Measurements from ENCODE around the gene REP15. TPM values are rescaled to one million over a fixed set of nuclear protein-coding genes. Genes with fewer than 3 reads are reported as not detected.
"Not testable (repeated sequence)": the region's sequence is repeated elsewhere in the genome, so short reads cannot be mapped to it uniquely, and the experiment has no call there.

Gene REP15
- total RNA-seq, 2 experiments from 2014 or later: 0.25 to 0.37 TPM

DNA sequence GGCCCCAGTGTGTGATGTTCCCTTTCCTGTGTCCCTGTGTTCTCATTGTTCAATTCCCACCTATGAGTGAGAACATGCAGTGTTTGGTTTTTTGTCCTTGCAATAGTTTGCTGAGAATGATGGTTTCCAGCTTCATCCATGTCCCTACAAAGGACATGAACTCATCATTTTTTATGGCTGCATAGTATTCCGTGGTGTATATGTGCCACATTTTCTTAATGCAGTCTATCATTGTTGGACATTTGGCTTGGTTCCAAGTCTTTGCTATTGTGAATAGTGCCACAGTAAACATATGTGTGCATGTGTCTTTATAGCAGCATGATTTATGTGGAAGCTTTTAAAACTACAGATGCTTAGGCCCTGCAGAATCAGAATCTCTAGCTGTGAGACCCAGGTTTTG, 49.5 kb downstream of the REP15 start:
- H3K27ac Mint-ChIP-seq, POLR2A ChIA-PET, CTCF ChIA-PET: not testable (repeated sequence)

More for the DNA sequence above, 49.5 kb downstream of the REP15 start:
- H3K4me3 Mint-ChIP-seq, H3K9me3 Mint-ChIP-seq, DNase-seq, H3K27me3 Mint-ChIP-seq, H3K4me1 Mint-ChIP-seq: not testable (repeated sequence)
- H3K36me3 Mint-ChIP-seq (ENCODE audit: low read depth): peaks cover 36% of the 10 kb centered on the region

Other genes starting within 250 kb of the REP15 start
- gene SMCO2, start 249.7 kb upstream of the REP15 start, total RNA-seq: under 1 TPM; 0.22 to 0.46 TPM
- 1 to 10 TPM; 7.7 to 8.6 TPM for gene PPFIBP1, start 172.2 kb upstream of the REP15 start, total RNA-seq
- gene MRPS35, start 14.4 kb downstream of the REP15 start, total RNA-seq: 10 to 100 TPM; 37.8 to 38.5 TPM
- gene KLHL42, start 83.8 kb downstream of the REP15 start, total RNA-seq: 10 to 100 TPM; 13.6 to 15.2 TPM
- gene MANSC4, start 83.8 kb downstream of the REP15 start, total RNA-seq: not detected